Measurements from ENCODE around the gene TMBIM4. TPM values are rescaled to one million over a fixed set of nuclear protein-coding genes. Genes with fewer than 3 reads are reported as not detected.

TMBIM4 gene
- total and polyA plus RNA-seq, 2 experiments from 2014 or later, result 59.6 to 63.6 TPM

DNA sequence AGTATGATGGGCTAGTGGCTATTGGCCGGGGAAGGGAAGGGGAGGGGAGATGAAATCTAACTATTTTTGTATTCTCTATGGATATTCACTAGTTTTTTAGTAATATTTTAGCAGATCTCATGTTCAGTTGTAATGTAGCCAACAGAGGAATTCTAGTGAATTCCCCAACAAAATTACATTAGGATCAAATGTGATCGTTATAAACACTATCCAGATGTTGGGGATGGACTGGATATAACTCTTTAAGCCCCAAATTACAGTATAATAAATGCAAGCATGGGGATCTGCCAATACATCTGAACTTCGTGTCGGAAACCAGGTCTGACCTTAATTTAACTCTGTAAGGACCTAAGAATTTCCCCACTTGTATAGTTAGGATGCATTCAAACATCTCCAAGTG, 60.7 kb downstream of the TMBIM4 start (continued):
- no peak for TF ChIP-seq CREB1 (CRISPR knock-in tag; IDR thresholded peaks at IDR 0.05; ENCODE audit: low read depth)
- TF ChIP-seq, protein P1, sequence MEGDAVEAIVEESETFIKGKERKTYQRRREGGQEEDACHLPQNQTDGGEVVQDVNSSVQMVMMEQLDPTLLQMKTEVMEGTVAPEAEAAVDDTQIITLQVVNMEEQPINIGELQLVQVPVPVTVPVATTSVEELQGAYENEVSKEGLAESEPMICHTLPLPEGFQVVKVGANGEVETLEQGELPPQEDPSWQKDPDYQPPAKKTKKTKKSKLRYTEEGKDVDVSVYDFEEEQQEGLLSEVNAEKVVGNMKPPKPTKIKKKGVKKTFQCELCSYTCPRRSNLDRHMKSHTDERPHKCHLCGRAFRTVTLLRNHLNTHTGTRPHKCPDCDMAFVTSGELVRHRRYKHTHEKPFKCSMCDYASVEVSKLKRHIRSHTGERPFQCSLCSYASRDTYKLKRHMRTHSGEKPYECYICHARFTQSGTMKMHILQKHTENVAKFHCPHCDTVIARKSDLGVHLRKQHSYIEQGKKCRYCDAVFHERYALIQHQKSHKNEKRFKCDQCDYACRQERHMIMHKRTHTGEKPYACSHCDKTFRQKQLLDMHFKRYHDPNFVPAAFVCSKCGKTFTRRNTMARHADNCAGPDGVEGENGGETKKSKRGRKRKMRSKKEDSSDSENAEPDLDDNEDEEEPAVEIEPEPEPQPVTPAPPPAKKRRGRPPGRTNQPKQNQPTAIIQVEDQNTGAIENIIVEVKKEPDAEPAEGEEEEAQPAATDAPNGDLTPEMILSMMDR (conservative IDR thresholded peaks at IDR 0.05; ENCODE audit: low read depth in 2 of 2), result no peak
- TF ChIP-seq, protein P2, sequence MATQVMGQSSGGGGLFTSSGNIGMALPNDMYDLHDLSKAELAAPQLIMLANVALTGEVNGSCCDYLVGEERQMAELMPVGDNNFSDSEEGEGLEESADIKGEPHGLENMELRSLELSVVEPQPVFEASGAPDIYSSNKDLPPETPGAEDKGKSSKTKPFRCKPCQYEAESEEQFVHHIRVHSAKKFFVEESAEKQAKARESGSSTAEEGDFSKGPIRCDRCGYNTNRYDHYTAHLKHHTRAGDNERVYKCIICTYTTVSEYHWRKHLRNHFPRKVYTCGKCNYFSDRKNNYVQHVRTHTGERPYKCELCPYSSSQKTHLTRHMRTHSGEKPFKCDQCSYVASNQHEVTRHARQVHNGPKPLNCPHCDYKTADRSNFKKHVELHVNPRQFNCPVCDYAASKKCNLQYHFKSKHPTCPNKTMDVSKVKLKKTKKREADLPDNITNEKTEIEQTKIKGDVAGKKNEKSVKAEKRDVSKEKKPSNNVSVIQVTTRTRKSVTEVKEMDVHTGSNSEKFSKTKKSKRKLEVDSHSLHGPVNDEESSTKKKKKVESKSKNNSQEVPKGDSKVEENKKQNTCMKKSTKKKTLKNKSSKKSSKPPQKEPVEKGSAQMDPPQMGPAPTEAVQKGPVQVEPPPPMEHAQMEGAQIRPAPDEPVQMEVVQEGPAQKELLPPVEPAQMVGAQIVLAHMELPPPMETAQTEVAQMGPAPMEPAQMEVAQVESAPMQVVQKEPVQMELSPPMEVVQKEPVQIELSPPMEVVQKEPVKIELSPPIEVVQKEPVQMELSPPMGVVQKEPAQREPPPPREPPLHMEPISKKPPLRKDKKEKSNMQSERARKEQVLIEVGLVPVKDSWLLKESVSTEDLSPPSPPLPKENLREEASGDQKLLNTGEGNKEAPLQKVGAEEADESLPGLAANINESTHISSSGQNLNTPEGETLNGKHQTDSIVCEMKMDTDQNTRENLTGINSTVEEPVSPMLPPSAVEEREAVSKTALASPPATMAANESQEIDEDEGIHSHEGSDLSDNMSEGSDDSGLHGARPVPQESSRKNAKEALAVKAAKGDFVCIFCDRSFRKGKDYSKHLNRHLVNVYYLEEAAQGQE (IDR thresholded peaks at IDR 0.05; ENCODE audit: unreplicated experiment), result no peak
- no peak for TF ChIP-seq ZNF114 (CRISPR knock-in tag; IDR thresholded peaks at IDR 0.05)
- TF ChIP-seq STAT1 (IDR thresholded peaks at IDR 0.05; ENCODE audit: unreplicated experiment), result no peak
- TF ChIP-seq, protein P3, sequence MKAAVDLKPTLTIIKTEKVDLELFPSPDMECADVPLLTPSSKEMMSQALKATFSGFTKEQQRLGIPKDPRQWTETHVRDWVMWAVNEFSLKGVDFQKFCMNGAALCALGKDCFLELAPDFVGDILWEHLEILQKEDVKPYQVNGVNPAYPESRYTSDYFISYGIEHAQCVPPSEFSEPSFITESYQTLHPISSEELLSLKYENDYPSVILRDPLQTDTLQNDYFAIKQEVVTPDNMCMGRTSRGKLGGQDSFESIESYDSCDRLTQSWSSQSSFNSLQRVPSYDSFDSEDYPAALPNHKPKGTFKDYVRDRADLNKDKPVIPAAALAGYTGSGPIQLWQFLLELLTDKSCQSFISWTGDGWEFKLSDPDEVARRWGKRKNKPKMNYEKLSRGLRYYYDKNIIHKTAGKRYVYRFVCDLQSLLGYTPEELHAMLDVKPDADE (IDR thresholded peaks at IDR 0.05), result no peak
- TF ChIP-seq ZNF331 (CRISPR knock-in tag; IDR thresholded peaks at IDR 0.05; ENCODE audit: low read depth), result no peak
- no peak for TF ChIP-seq NANOG (IDR thresholded peaks at IDR 0.05; ENCODE audit: borderline replicate concordance)
- TF ChIP-seq JUNB (IDR thresholded peaks at IDR 0.05; ENCODE audit: unreplicated experiment), result no peak
- TF ChIP-seq EZH2 (IDR thresholded peaks at IDR 0.05; ENCODE audit: low read depth, unreplicated experiment), result no peak

DNA sequence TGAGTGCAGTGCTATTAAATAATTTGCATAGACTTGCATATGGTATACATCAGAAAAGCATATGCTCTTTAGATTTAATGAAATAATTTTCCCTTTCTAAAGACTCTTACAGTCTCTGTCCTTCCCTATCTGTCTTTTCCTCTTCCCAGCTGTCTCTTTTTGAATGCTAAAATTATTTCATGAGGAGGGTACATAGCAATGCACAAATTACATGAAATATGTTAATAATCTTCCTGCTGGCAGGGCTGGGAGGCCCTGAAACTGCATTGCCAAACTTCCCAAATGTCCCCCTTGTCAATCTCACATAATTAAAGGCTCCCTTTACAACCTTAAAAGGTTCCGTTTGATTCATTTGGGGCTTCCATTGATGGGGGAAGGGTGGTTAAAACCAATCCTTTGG, 61.4 kb downstream of the TMBIM4 start:
- H3K4me1 ChIP-seq (ENCODE audit: insufficient read depth), result peaks cover 12% of the 10 kb centered on the region

More for the DNA sequence above, 61.4 kb downstream of the TMBIM4 start:
- no peaks in the 10 kb centered on the region for H3K36me3 ChIP-seq (ENCODE audit: insufficient read depth)
- ATAC-seq (no peak), DNase-seq (ENCODE audit: low spot score) (no peak)
- no peaks in the 10 kb centered on the region for H4K20me1 ChIP-seq (replicated peaks; ENCODE audit: insufficient read depth)
- no peak overlapping the region for H3K27ac ChIP-seq (ENCODE audit: low read depth)
- no peak overlapping the region for H2AFZ ChIP-seq
- H3K27me3 ChIP-seq (ENCODE audit: insufficient read depth), result no peaks in the 10 kb centered on the region
- no peaks in the 10 kb centered on the region for H3K27me3 Mint-ChIP-seq (ENCODE audit: insufficient read depth, low read depth, poor library complexity)
- H3F3A ChIP-seq (replicated peaks; ENCODE audit: low read depth), result no peaks in the 10 kb centered on the region
- no peak overlapping the region for H3K4me3 ChIP-seq
- peaks cover 28% of the 10 kb centered on the region for H3K4me1 Mint-ChIP-seq
- no peaks in the 10 kb centered on the region; the same call in 2 of the 3 replicates for H3K9me3 Mint-ChIP-seq
- no peak overlapping the region for H3K4me2 ChIP-seq
- no peaks in the 10 kb centered on the region for H3K36me3 Mint-ChIP-seq (ENCODE audit: low read depth)
- H3K27ac Mint-ChIP-seq, result no peak overlapping the region
- no peak for TF ChIP-seq ZNF114 (CRISPR knock-in tag; IDR thresholded peaks at IDR 0.05)
- TF ChIP-seq, protein P3 (IDR thresholded peaks at IDR 0.05), result no peak
- no peak for TF ChIP-seq EZH2 (IDR thresholded peaks at IDR 0.05; ENCODE audit: low read depth, unreplicated experiment)
- H3K4me3 Mint-ChIP-seq, result no peak overlapping the region
- no peaks in the 10 kb centered on the region for H3K79me2 ChIP-seq (replicated peaks; ENCODE audit: insufficient read depth)
- 0 out of 2 replicates have a peak, but pooled peaks cover under 1% of the 10 kb centered on the region for H3K9me2 ChIP-seq (ENCODE audit: insufficient read depth)
